Activated gamma-delta T cell treated with Interleukin-2 at 50 U/mL for 16 hours (primary cell): ENCODE results near the gene SDF4.
A peak's percentile ranks its signal among the peaks of the same experiment; 100 is the strongest.

Source experiments
- DNase-seq: peaks from one replicate; pipeline ENCODE4 v3.0.0-alpha.2; 2020

Gene SDF4, protein sequence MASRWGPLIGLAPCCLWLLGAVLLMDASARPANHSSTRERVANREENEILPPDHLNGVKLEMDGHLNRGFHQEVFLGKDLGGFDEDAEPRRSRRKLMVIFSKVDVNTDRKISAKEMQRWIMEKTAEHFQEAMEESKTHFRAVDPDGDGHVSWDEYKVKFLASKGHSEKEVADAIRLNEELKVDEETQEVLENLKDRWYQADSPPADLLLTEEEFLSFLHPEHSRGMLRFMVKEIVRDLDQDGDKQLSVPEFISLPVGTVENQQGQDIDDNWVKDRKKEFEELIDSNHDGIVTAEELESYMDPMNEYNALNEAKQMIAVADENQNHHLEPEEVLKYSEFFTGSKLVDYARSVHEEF

DNA sequence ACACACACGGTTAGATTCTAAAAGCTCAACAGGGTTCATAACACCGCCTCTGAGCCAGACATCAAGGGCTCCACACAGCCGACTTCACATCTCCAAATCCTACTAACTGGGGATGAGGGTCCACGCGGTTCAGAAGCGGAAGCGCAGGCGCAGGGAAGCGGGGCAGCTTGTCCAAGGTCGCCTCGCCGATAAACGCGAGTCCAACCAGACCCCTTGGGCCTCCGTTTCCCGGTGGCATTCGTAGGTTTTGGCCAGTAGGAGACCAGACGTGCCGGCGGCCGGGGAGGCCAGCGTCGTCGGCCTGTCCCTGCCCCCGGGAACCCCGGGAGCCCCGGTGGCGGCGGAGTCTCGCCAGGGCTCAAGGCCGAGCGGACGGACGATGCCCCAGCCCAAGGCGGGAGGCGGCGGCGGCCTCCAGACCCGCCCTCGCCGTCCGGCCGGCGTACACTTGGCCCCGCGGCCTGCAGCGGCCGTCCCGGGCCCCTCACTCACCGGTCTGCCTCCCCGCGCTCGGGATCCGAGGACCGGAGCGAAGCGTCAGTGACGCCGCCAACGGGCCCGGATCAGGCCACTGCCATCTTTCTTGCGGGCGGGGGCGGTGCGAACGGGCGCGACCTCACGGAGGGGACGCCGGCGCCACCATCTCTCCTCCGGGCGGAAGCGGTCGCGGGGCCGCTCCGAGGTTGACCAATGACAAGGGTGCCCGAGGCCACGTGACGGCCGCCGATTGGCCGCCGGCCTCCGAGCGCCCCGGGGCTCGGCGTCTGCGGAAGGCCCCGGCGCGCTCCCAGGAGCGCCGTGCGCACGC, at the start of gene SDF4:
TSS of gene SDF4 (minus strand) at position 602 of the 808 bp plus-strand sequence. CDS start 3,229 bp downstream, outside the sequence.
- DNase-seq, result peak; percentile 95

DNA sequence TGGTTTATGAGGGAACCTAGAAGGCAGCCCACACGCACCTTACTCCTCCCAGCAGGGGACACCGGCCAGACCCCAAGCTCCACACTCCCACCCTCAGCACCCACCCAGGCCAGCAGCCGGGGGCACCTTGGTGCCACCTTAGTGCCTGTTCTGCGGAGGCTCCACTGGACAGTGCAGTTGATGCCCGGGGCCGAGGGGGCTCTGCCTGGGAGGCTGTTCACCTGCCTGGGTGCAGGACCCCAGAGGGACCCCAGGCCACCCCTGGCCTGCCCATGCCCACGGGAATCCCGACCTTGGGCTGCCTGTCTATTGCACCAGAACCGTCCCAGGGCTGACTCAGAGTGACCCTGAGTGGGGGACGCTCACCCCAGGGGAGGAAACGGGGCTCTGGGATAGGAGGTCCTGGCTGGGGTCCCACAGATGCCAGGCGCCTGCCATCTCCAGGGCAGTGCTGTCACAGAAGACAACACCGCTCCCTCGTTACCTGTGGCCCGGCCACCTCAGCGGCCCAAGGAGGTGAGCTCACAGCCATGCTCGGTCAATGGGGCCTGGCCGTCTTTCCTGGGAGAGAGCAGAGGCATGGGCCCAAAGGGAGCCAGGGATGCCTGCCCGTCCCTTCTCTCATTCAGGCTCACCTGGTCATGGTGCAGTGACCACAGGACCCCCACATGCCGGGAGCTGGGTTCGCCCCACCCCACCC, 49.1 kb upstream of the SDF4 start:
- DNase-seq, result no peak

DNA sequence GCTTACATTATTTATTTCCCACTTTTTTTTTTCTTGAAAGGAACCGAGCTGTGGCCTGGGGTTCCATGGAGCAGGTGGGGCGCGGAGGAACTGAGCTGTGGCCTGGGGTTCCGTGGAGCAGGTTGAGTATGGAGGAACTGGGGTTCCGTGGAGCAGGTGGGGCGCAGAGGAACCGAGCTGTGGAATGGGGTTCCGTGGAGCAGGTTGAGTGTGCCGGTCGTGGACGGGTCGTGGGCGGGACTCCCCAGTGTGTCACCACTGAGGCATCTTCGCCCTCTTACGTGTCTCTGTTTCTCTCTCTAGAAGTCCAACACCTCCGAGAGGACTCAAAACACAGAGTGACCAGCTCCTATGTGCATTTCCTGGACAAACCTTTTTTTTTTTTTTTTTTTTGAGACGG, 47.2 kb upstream of the SDF4 start:
- DNase-seq, result no peak

DNA sequence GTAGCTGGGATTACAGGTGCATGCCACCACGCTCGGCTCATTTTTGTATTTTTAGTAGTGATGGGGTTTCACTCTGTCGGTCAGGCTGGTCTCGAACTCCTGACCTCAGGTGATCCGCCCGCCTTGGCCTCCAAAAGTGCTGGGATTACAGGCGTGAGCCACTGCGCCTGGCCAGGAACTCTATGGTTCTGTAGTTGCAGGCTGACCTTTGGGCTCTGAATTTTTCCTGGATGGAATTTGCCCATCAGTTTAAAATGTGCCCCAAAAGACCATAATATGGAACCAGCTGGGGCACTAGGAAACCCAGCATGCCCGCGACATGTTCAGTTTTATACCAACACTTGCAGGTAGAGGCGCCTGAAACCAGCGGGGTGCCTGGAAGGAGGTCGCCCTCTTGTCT, 46.8 kb upstream of the SDF4 start:
- DNase-seq, result no peak

DNA sequence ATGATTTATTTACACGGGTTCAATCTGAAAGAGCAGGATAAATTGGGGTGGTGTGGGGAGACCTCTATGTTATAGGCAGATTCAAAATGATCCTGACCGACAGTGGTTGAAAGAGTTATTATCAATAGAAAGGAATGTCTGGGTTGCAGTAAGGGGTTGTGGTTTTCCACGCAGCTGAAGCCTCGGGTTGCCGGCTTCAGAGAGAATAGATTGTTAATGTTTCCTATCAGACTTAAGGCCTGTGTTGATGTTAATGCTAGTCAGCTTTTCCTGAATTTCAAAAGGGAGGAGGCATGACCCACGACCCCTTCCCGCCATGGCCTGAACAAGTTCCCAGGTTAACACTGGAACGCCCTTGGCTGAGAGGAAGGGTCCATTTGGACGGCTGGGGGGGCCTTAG, 44.0 kb upstream of the SDF4 start:
- DNase-seq, result no peak

DNA sequence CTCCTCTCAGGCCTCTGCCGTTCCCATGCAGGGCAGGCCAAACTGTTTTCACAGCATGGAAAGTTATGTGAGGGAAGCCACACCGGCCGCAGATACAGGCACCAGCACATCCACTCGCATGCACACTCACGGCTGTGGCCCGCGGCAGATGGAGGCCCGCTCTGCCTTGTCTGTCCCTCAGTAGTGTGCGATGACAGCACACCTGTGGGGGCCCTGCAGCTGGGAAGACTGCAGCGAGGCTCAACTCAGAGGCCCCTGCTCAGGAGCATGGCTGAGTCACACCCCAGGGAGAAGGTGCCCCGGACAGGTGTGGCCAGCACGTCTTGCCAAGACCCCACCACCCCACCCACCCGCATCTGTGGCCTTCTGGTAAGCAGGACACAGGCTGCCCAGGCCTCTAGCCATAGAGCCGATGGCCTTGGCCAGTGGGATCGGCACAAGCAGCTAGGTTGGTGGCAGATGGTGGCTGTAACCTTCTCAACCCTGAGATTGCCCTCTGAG, 43.2 kb upstream of the SDF4 start:
- DNase-seq, result no peak

DNA sequence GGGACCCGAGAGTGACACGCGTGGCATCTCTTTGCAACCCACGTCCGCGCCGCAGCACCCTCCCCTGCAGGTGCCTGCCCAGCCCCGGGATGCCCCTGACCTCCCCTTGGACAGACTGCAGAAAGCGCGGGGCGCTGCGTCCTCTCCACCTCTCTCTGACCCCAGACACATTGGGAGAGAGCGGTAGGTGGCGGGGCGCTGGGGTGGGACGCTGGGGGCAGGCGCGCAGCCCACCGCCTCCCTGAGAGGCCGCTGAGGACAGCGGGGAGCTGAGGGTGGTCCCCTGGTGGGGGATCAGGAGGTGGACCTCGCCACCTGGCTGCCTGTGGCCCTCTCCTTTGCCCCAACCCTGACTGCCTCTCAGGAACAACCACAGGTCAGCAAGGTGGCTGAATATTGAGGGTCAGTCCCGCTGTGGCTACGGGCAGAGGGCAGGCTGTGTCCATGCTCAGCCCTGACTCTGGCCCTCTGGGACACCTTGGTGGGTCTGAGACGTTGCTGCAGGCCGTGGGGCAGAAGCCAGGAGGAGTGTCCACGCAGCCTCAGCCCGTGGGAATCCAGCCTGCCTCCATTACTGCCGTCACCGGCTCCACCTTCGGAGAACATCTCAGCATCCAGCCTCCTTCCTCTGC, 42.6 kb upstream of the SDF4 start:
- DNase-seq, result no peak

DNA sequence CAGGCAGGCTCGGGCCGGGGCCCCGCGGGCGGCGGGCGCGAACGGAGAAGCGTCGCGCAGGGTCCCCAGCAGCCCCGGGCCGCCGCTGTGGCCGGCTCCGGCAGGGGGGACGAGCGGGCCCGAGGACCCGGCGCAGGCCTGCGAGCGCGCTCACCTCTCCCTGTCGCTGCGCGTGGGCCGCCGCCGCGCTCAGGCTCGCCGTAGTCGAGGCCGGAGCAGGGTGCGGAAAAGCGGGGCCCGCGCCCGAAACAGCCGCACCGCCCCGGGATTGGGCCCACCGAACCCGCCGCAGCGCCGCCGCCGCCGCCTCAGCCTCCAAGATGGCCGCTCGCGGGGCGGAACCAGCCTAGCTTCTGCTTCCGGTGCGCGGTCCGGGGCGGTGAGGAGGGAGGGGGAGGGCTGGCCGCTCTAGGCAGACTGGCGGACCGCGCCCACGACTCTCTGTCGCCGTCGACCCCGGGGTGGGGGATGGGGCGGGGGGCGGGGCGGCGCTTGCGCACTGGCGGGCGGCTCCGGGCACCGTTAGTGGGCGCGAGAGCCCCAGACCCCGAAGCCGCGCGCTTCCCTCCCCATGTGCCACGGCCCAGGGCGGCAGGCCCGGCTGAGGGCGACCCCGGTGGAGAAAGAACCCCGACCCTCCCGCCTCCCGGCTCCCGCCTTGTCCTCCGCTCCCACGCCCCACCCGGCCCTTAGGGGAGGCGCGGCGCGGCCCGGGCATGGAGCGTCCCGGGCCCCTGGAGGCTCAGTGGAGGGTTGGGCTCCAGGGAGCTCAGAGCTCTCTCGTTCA, 41.9 kb upstream of the SDF4 start, which contains the start of gene UBE2J2:
TSS of gene UBE2J2 (minus strand) at position 343 of the 787 bp plus-strand sequence. CDS start 5,862 bp downstream, outside the sequence.
- DNase-seq, result peak; percentile 93

DNA sequence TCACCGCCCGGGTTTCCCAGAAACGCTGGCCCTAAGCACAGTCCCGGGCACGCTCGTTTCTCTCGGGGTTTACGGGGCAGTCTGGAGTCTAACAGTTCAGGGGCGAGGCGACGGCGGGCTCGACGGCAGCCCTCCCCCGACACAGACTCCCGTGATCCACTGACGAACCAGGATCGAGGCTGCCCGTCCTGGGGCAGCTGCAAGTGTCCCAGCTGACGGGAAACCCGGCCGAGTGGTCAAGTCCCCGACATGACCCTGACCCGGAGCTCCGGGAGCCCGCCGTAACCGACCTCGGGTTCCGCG, 41.4 kb upstream of the SDF4 start:
- DNase-seq, result no peak

DNA sequence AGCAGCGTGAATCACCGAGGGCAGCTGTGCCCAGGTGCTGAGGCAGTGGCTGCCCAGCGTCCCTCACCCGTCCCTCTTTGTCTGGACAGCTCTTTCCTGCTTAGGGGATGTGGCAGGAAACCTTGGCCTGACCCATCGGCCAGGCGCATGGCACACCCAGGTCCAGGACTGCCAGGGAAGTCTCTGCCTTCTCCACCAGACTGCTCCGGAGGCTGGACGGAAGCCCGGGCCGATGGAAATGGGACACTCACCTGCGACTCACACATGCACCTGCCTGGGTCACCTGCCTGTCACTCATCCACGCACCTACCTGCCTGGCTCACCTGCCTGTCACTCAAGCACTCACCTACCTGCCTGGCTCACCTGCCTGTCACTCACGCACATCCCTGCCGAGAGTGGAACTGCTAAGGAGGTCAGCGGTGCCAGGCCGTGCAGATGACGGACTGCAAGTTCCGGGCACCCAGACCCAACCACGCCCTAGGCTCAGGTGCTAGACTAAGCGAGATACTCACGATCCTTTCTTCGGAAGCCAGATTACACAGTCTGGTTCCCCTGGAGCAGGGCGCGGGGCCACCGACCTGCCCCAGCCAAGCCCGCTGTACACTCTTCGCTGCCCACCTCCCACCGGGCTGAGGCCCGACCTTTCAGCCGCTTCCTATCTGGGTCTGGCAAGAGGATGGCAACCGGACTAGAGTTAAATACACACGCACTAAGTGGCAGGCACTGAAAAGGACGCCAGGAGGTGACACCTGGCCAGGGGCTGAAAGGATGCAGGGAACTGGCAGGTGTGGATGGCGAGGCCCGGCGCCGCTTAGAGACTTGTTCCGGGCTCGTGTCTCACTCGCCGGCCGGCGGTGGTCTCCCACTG, 40.8 kb upstream of the SDF4 start:
- DNase-seq, result no peak

DNA sequence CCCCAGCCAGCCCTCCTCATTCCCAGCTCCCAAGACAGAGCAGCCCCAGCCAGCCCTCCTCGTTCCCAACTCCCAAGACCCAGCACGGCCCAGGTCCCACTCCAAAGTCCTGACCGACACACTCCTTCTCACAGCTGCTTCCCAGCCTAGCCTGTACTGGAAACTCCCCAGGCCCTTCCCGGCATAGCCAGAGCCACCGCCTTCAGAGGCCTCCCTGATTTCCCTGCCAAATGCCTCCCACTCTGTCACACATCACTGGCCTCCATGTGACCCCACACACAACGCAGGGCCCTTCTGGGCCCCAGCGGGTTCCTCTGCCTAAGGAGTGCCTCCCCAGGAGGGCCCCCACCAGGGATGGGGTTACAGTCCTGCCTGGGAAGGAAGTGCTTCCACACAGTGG, 39.0 kb upstream of the SDF4 start:
- no peak for DNase-seq

DNA sequence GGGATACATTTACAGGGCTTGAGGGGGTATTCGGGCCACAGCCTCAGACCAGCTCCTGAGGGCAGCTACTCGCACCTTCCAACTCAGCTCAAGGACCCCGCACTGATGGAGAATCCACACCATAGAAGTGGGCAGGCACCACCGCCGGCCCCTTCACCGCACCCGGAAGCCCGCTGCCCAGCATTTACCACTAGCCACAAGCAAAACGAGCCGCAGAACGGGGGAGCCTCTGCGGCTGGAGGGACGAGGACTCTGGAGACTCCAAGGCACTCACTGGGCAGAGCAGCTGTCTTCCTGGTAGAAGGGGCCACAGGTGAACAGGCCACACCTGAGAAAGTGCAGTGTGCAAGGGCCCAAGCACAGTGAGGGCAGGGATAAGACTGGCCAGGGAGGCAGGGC, 36.5 kb upstream of the SDF4 start:
- DNase-seq, result no peak

DNA sequence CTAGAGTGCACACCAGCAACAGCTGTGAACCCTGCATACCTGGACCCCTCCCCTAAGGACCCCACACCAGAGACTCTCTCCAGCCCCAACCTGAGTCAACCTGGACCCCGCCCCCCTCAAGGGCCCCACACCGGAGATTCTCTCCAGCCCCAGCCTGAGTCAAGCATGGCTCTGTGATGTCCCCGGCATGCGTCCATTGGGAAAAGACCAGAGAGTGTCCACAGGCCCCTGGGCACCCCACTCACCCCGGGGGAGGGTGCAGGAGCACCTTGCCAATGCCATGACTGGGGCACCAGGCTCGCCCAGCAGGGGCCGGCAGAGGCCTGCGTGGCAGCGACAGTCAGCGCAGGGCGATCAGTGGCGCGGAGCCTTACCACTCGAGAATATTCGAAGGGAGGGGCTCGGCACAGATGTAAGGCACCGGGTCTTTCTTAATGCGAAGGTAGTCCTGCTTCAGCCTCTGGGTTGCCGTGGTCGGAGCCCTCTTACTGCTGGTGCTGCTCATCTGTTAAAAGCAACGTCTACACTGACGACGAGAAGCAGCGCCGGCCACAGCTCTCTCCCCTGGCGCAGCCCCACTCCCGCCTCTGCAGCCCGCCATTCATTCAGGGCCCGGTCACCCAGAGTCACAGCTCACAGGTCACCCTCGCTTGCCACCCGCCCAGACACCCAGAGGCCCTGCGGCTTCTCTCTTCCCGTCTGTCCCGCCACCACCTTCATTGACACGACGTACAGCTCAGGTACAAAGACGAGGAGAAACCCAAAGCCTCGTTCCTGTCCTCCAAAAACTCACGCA, 35.9 kb upstream of the SDF4 start:
- DNase-seq, result no peak

DNA sequence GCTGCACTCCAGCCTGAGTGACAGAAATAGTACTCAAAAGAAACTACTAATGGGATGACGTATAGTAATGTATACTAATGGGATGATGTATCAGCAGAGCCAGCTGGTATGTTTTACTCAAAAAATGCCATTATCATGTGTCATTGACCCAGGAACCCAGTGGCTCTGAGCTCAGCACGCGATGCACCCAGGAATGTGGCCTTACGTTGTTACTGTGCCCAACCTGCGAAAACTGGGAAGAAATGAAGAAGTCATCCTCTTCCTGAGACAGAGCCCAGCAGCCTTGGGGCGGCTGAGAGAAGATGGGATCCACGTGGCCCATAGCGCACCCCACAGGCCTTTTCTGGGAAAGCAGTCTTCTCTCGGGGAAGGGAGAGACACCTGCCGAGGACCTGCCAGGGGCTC, 33.1 kb upstream of the SDF4 start:
- DNase-seq, result no peak

DNA sequence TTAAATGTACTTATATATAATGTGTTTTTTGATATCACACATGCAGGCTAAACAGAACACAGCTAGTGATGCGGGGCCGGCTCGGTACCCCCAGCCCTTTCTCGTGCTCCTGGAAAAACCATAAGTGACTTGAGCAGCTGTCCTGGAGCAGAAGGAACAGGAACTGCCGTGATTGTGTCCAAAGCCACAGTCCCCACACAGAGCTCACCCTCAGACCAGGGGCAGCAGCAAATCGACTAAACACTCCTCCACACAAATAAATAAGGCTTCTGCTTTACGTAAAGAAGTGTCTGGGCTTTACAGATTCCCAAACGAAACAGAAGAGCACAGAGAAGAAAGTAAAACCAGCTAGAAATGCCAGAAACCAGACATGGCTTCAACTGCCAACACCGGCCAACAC, 32.2 kb upstream of the SDF4 start:
- no peak for DNase-seq

DNA sequence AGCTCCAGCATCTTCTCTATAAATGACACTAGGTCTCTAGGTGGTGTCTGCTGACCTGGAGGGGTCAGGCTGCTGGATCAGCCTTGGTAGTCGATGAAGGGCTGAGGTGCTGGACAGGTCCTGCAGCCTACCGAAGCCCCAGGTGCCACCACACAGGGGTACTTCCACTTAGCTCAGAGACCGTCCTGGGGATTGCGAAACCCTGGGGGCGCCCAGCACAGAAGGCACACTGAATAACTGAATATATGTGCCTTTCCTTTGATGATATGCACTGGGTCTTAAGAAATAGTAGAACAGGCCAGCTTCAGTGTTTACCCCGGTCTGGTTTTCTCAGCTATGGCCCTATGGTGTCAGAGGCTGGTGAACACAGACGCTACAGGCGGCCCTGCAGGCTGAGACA, 31.0 kb upstream of the SDF4 start:
- no peak for DNase-seq

DNA sequence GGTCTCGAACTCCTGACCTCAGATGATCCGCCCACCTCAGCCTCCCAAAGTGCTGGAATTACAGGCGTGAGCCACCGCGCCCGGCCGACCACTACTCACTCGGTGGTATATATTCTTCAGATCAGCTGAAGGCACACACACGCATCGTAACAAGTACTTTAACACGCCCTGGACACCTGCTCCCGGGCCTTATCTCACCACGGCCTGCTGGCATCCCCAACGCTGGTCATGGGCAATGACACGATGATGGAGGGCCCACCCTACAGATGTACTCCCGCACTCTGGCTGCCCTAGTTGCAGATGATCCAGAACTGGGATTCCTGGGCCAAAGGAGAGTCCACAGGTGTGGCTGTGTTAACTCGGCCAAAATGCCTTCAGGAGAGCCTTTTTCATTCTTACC, 30.3 kb upstream of the SDF4 start:
- no peak for DNase-seq

DNA sequence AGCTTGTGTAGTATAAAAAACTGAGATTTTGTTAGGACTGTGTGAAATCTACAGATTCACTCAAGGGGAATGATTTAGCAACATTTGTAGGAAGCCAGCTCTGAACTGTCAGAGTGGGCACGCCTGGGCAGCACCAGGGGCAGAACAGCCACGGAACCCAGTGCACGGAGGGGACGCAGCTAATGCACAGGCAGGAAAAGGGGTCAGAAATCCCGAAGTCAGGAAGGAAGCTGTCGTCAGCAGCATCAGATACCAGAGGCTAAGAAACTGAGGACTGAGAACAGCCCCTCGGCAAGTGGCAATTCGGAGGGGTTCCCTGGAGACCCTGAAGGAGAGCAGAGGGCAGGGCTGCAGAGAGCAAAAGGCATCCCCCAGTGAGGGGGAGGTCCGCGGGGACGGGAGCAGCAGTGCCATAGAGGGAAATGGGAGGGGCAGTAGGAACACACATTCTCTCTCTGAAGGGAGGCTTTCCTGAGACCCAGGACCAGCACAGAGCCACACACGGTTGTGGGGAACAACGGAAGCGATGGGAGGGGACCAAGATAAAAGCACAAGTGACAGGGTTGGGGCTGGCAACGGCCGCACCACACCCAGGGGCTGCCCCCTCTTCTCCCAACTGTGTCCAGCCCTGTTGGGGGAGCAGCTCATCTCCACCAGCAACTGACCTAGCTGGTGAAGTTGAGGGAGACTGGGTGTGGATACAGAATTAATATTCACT, 29.2 kb upstream of the SDF4 start:
- DNase-seq, result no peak

DNA sequence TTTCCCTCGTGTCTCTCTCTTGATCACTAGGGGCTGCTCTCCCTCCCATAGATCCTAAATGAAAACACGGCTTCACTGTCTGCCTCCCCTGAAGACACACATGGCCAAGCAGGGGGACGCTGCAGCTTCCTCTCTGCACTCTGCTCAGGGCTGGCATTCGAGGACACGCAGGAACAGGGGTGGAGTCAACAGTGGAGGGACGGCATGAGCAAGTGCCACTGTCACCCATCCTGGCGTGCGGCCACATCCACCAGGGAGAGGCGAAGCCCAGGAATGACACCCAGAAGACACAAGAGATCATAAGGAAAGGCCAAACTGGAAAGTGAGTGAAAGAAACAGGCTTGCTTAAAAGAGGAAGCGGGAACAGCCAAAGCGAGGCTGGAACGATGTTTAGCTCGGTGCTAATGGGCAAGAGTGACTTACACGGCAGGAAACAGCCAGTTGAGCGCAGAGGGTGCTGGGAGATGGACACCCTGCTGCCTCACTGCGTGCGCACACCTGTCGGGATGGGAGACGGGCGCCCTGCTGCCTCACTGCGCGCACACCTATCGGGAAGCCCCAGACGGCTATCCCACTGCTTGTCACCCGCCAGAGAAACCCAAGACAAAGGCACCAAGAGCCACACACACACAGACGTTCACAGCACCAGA, 28.3 kb upstream of the SDF4 start:
- no peak for DNase-seq
